ENCODE results near the gene GULP1.

GULP1 gene

DNA sequence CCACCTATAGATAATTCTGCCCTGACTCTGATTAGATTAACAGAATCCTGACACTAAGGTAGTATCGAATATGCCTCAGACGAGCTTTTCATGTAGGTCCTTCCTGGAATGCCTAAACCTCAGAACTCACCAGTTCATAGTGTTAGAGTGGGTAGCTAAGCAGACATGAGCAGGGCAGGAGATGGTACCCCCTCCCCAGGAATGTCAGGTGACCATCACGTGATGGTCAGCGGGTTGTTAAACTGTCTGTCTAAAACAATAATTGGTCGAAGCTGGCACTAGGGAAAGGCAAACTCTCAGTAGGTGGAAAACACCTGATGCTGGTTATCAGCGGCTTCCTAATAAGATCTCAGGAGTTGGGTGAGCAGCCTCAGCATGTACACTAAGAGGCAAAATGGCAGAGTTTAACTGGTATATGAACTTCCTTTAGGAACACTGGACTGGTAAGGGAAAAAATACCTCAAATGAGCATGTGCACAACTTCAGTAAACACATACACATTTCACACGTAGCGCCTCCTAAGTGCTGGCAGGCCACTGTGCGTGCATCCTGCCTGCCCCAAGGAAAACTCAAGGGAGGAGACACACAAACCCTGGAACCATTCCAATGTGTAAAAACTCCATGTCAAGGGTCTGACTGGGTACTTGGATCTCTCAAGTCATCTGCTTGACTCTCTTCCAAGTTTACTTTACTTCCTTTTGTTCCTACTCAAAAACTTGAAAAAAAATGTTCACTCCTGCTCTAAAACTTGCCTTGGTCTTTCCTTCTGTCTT is 339.5 kb downstream of the GULP1 start:
- H3K4me1 Mint-ChIP-seq (ENCODE audit: low read depth): no peaks in the 10 kb centered on the region
- no peaks in the 10 kb centered on the region for H3K36me3 Mint-ChIP-seq (ENCODE audit: low read depth)
- H3K27ac Mint-ChIP-seq: no peak overlapping the region
- H3K4me3 Mint-ChIP-seq: no peak overlapping the region
- H3K9me3 Mint-ChIP-seq: no peaks in the 10 kb centered on the region
- intact Hi-C loops (cut with micrococcal nuclease): no loop called here
- no peaks in the 10 kb centered on the region for H3K27me3 Mint-ChIP-seq

DNA sequence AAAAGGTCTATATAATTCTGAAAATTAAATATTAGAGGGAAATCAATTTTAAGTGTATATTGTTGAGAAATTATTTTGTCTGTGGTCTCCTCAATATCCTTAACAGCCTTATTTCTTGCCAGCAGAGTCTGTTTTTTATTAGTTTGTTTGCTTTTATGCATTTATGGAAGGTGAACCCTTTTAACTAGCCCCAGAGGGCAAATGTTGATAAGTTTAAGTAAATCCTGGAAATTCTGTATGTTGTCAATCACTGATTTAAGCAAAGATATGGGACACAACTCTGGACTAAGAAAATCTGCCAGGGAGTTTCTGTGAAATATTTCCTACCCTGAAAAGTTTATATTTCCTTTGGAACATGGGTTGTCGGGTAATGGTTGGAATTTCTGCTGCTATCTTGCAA is 343.0 kb downstream of the GULP1 start:
- Mint-ChIP-seq H3K9me3 (no peaks in the 10 kb centered on the region), H3K4me3 (no peak overlapping the region), H3K27me3 (no peaks in the 10 kb centered on the region), H3K4me1 (ENCODE audit: low read depth) (no peaks in the 10 kb centered on the region), H3K27ac (no peak overlapping the region), H3K36me3 (ENCODE audit: low read depth) (no peaks in the 10 kb centered on the region)
- intact Hi-C loops (cut with micrococcal nuclease): no loop called here

All from dendritic cell treated with granulocyte-macrophage colony-stimulating factor and Interleukin-4, amounts not matched to agents 40 ng/mL and 50 ng/mL, for 4 days (primary cell).